ENCODE measurements around the gene LHFPL2. TPM values are rescaled to one million over a fixed set of nuclear protein-coding genes. Genes with fewer than 3 reads are reported as not detected.

Gene LHFPL2
- total and polyA plus RNA-seq, 9 of the 15 experiments (the other 6 are each of a cell fraction or from before 2014, with no cell fraction given): 1.0 to 6.6 (median 4.6) TPM

DNA sequence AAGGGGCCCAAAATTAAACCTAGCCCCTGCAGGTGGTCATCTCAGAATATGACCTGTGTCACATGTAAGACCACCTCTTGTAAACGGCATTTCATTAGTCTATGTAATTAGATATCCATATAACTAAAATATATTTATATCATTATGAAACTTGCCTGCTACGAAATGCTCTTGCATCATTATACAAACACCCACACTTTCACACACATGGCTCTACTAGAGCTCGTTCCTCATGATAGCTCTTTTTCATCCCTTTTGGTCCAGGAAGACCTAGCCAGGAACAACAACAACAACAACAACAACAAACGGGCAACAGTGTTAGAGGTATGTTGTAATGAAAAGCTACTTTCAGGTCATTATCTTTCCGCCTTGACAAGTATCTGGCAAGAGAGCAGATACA lies 58.6 kb downstream of the LHFPL2 start:
- H3K9ac ChIP-seq (ENCODE audit: insufficient read depth in 1 of 2, low read depth in 2 of 2, low read length in 2 of 2): no peak overlapping the region
- DNase-seq (ENCODE audit: extremely low read depth in 1 of 4, low spot score in 3 of 4): no peak
- H3K4me2 ChIP-seq (ENCODE audit: insufficient read depth, low read length): no peak overlapping the region
- POLR2A ChIA-PET: interaction anchor here (1.2 kb wide), 1 partner anchor 11 kb away, joined by 4 read pairs; no protein-coding TSS in a partner anchor
- no peaks in the 10 kb centered on the region for H3K36me3 ChIP-seq (ENCODE audit: control insufficient read depth, insufficient read depth, low read length)
- H3K9me3 ChIP-seq (replicated peaks; ENCODE audit: control insufficient read depth, insufficient read depth, low read depth, low read length): no peaks in the 10 kb centered on the region; the same call in 1 of the 2 replicates
- no TSS peak for BruUV-seq (replicated peaks)
- peaks cover 7% of the 10 kb centered on the region; the same call in 1 of the 2 replicates for H4K20me1 ChIP-seq (replicated peaks; ENCODE audit: control insufficient read depth, insufficient read depth, low read length)
- no peak overlapping the region for H2AFZ ChIP-seq (ENCODE audit: low read depth, low read length)
- H3K79me2 ChIP-seq (ENCODE audit: control insufficient read depth, insufficient read depth, low read length): no peaks in the 10 kb centered on the region
- H3K9me1 ChIP-seq (ENCODE audit: control insufficient read depth, insufficient read depth, low read length): no peaks in the 10 kb centered on the region
- H3K4me3 ChIP-seq: no peak overlapping the region
- in situ Hi-C loops (cut with MboI) (no loop called here), intact Hi-C loops (cut with micrococcal nuclease) (no loop called here)
- FAIRE-seq: no peak
- TF ChIP-seq CEBPG (CRISPR knock-in tag; IDR thresholded peaks at IDR 0.05) (no peak), CEBPG (tag; conservative IDR thresholded peaks at IDR 0.05 in 1 of 2, IDR thresholded peaks at IDR 0.05 in 1 of 2) (peak in 1 of 2 experiments; percentile 30; a peak in 2 of 4 replicates), ILK (tag; IDR thresholded peaks at IDR 0.05; ENCODE audit: borderline replicate concordance, low read depth) (no peak), FOS (IDR thresholded peaks at IDR 0.05; ENCODE audit: extremely low read depth, insufficient read length) (no peak), ZFX (CRISPR knock-in tag; IDR thresholded peaks at IDR 0.05) (no peak)
- H3K27ac ChIP-seq (ENCODE audit: extremely low read depth, low read depth, low read length): no peak overlapping the region
- H3K4me1 ChIP-seq (replicated peaks in 1 of 2; ENCODE audit: control insufficient read depth in 2 of 2, insufficient read depth in 2 of 2, low read length in 2 of 2): peaks cover 3 to 32% of the 10 kb centered on the region in 2 experiments; a peak in 4 of 5 replicates
- no peak for ATAC-seq
- H3K27me3 ChIP-seq (ENCODE audit: control insufficient read depth in 2 of 2, insufficient read depth in 2 of 2, low read length in 2 of 2): no peaks in the 10 kb centered on the region
- CTCF ChIA-PET (ENCODE audit: low intra/inter-chr PET ratio): no interaction called here
- 70% methylated on average over 5 of the region's 5 CpGs for WGBS (ENCODE audit: insufficient coverage, low coverage, missing lambda C conversion rate)

DNA sequence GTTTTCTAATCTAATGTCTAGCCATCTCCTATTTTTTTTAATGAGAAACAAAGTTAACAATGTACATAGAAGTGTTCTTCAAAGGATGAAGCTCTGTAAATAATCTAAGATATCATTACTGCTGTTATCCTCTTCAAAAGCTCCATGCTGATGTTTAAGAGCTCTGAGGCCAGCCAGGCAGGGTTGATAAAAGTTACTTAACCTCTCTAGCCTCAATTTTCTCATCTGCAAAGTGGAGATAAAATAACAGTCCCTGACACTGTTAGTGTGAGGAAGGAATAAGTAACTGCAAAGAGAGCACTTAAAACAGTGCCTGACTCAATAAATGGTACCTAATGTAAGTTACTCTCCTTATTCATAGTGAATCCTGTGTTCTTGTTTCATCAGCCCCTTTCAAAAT lies 60.1 kb downstream of the LHFPL2 start:
- intact Hi-C loops (cut with micrococcal nuclease) (no loop called here), in situ Hi-C loops (cut with MboI) (no loop called here)
- H2AFZ ChIP-seq (ENCODE audit: low read depth, low read length): no peak overlapping the region
- H3K9ac ChIP-seq (ENCODE audit: insufficient read depth in 1 of 2, low read depth in 2 of 2, low read length in 2 of 2): no peak overlapping the region
- H3K27me3 ChIP-seq (ENCODE audit: control insufficient read depth in 2 of 2, insufficient read depth in 2 of 2, low read length in 2 of 2): no peaks in the 10 kb centered on the region
- H3K36me3 ChIP-seq (ENCODE audit: control insufficient read depth, insufficient read depth, low read length): no peaks in the 10 kb centered on the region
- no peak overlapping the region for H3K4me3 ChIP-seq
- H3K4me2 ChIP-seq (ENCODE audit: insufficient read depth, low read length): no peak overlapping the region
- DNase-seq (ENCODE audit: extremely low read depth in 1 of 4, low spot score in 3 of 4): peak in 1 of 4 experiments; percentile 33
- H3K27ac ChIP-seq (ENCODE audit: extremely low read depth, low read depth, low read length): no peak overlapping the region
- no peak for FAIRE-seq
- peaks cover 7% of the 10 kb centered on the region; the same call in 1 of the 2 replicates for H4K20me1 ChIP-seq (replicated peaks; ENCODE audit: control insufficient read depth, insufficient read depth, low read length)
- H3K9me1 ChIP-seq (ENCODE audit: control insufficient read depth, insufficient read depth, low read length): no peaks in the 10 kb centered on the region
- H3K4me1 ChIP-seq (replicated peaks in 1 of 2; ENCODE audit: control insufficient read depth in 2 of 2, insufficient read depth in 2 of 2, low read length in 2 of 2): peaks cover 3 to 26% of the 10 kb centered on the region in 2 experiments; a peak in 4 of 5 replicates
- no TSS peak for BruUV-seq (replicated peaks)
- H3K79me2 ChIP-seq (ENCODE audit: control insufficient read depth, insufficient read depth, low read length): no peaks in the 10 kb centered on the region
- H3K9me3 ChIP-seq (replicated peaks; ENCODE audit: control insufficient read depth, insufficient read depth, low read depth, low read length): no peaks in the 10 kb centered on the region; the same call in 1 of the 2 replicates
- POLR2A ChIA-PET: interaction anchor here (0.7 to 1.7 kb wide), 4 partner anchors 10 to 1124 kb away, joined by 3 to 4 read pairs (median 4); no protein-coding TSS in a partner anchor
- CTCF ChIA-PET (ENCODE audit: low intra/inter-chr PET ratio): no interaction called here
- no peak for ATAC-seq
- TF ChIP-seq CBFA2T3 (IDR thresholded peaks at IDR 0.05) (peak; percentile 75), HNRNPL (IDR thresholded peaks at IDR 0.05; ENCODE audit: low read depth, low read length) (no peak), ELK1 (CRISPR knock-in tag; IDR thresholded peaks at IDR 0.05) (no peak), DDX20 (tag; IDR thresholded peaks at IDR 0.05; ENCODE audit: low read depth) (no peak), ARID1B (IDR thresholded peaks at IDR 0.05) (0 out of 2 replicates have a peak, but pooled peaks have one; percentile 40), KDM1A (IDR thresholded peaks at IDR 0.05) (peak in 1 of 2 experiments; percentile 38; a peak in 1 of 4 replicates), PTBP1 (IDR thresholded peaks at IDR 0.05; ENCODE audit: low read depth, low read length) (no peak), ZNF224 (CRISPR knock-in tag; IDR thresholded peaks at IDR 0.05) (no peak), TCFL5 (CRISPR knock-in tag; conservative IDR thresholded peaks at IDR 0.05) (no peak)
- TF ChIP-seq, protein P1, sequence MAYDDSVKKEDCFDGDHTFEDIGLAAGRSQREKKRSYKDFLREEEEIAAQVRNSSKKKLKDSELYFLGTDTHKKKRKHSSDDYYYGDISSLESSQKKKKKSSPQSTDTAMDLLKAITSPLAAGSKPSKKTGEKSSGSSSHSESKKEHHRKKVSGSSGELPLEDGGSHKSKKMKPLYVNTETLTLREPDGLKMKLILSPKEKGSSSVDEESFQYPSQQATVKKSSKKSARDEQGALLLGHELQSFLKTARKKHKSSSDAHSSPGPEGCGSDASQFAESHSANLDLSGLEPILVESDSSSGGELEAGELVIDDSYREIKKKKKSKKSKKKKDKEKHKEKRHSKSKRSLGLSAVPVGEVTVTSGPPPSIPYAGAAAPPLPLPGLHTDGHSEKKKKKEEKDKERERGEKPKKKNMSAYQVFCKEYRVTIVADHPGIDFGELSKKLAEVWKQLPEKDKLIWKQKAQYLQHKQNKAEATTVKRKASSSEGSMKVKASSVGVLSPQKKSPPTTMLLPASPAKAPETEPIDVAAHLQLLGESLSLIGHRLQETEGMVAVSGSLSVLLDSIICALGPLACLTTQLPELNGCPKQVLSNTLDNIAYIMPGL (CRISPR knock-in tag; IDR thresholded peaks at IDR 0.05): no peak

Measured in K562 (cell line).